GM21526 (cell line): Measurements from ENCODE around the gene UVRAG.

Experiments used
- ATAC-seq: cut with Tn5 transposase; IDR thresholded peaks from one replicate; pipeline ENCODE4 v1.9.1; 2021; ENCODE audit warnings: moderate library complexity; ENCODE audit not compliant: unreplicated experiment, low FRiP score

UVRAG gene

DNA sequence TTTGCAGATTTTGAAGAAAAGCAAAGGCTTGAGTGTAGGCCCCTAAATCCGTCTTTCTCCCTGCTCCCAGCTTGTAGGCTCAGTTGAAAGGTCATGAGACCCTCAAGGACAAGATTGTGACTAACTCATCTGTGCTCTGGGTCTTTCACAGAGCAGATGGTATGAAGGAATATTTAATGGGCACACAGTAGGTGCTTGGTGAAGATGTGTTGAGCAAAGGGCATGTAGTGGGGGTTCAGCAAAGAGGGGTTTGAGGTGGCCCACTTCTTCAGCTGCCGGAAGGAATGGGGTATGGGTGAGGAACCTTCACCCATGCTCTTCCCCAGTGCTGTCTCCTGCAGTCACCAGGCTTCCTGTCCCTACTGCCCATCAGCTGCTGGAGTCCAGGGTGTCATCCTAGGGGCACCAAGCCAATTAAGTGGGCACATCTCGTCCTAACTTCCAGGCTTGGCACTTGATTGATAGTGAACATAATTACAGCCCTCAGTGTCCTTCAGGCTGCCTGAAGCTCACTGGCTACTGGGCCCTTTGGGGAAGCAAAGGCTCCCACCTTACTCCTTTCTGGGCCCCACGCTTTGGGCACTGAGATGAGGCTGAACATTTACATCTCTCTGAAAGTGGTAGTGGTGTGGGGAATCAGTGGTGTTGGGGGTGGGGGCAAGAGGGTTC lies 31.5 kb upstream of the UVRAG start:
- no peak for ATAC-seq

DNA sequence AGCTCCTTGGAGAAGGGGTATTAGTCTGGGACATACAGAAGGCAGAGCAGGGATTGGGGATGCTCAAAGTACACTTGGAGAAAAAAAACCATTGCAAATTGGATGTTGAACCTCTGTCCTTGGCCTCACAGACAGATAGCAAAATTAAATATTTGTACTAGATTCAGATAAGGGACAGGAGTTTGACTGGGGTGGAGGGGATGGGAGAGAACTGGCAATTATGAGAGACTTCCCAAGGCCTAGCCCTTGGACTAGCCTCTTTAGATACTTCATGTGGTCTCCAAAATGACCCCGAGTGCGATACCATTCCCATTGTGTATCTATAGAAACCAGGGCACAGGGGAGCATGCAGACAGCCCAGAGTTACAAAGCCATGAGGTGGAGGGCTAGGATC lies 30.9 kb upstream of the UVRAG start:
- ATAC-seq = no peak

DNA sequence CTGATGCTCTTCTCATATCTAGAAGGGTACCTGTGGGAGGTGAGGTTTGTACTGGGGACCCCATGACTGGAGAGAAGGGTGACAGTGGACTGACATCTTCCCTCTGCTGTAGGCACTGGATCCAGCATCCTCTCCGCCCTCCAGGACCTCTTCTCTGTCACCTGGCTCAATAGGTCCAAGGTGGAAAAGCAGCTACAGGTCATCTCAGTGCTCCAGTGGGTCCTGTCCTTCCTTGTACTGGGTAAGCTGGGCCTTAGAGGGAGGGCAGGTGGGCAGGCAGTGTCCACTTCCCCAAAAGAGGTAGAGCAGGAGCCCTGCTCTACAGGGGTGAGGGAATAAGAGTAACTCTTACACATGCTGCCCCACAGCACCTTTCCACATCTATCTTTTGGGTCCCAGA lies 30.5 kb upstream of the UVRAG start:
- no peak for ATAC-seq

DNA sequence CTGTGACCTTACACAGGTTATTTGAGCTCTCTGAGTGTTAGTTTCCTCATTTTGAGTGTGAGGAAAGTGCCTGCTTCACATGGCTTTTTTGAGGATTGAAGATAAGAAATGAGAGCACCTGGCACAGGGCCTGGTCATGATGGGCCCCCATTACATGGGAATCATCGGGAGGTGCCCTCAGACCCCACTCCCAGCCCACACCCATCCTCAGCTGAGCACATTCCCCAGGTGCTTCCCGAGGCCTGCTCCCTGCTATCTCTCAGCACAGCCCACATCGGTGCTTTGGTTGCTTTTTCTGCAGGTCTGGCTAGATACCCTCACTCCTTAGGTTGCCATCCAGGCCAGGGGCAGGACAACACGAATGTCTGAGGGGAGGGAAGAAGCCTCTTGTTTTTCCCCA lies 29.8 kb upstream of the UVRAG start:
- ATAC-seq = no peak

DNA sequence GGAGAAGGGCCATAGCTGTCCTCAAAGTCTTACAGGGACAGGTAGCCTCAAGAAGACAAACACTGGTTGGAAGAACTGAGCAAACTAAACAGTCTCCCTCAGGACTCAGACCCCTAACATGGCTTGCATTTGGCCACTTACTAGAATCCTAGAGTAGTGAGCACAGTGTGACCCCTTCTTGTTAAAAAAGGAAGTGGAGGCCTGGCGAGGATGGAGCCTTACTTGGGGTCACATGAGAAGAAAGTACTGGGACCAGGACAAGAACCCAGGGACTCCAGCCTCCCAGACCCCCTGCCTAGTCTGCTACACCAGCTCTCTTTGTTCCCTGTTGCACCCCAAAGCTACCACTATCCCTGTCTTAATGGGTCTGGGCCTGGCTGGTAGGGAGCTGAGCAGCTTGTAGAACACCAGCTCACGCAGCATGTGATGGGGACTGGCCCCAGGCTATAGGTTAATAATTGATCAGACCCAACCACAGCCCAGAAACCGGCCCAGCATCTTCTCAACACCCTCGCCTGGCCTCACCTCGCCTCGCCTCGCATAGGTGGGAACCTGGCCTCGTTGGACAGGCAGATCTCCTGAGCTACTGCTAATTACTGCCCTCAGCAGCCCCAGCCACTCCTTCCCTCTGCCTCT lies 28.8 kb upstream of the UVRAG start:
- ATAC-seq = no peak

DNA sequence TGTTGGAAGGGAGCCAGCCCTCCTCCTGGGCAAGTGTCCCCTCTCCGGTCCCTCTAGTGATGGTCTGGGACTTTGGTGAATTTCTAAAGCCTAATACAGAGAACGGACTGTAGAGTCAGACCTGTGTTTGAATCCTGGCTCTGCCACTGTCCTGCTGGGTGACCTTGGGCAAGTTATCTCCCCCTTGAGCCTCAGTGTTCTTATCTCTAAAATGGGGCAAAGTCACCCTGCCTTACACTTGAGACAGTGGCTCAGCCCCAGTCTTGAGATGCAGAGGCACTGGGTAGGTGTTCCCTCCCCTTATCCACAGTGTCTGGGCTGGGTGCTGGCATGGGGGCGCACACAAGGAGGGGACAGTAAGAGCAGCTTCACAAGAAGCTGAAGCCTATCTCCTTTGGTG lies 25.5 kb upstream of the UVRAG start:
- no peak for ATAC-seq

DNA sequence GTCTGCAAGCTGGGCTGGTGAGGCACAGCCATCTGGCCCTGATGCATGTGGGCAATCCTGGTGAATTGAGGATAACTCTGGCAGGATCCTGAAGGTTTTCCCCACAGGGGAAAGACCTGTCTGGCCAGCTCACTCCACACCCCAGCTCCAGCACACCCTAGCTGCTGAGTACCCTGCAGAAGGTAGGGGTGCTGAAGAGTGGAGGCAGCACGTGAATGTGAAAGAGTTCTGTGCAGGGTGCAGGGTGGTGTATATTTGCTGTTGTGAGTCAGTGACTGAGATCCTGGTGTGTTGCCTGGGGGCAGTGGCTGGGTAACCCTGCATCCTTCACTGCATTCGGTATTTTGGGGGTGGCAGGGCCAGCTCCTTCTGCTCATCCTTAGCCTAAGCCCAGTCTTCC lies 24.0 kb upstream of the UVRAG start:
- ATAC-seq = no peak

DNA sequence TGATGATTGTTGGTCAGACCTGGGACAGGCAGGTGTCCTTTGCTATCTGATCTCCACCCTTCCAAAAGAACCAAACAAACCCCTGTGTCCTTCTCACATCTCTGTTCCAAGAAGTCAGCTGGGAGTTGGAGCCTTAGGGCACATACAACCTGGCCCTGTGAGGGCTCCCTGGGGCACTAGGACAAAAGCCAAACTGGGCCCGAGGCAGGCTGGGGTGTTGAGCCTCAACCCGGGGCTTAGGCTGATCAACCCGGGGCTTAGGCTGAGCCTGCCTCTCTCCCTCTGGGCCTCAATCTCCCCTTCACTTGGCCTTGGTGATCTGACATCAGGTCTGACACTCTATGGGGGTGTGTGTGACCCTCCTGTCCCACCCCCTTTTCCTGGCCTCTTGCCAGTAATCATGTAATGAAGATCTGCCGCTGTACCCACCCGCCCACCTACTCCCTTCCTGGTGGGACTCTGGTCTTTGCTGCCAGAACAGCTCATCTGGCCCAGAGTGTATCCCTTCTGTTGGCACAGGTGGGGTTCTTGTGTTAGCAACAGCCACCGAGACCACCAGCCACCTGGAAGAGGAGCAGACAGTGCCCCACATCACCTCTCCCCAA lies 22.8 kb upstream of the UVRAG start:
- ATAC-seq = no peak

DNA sequence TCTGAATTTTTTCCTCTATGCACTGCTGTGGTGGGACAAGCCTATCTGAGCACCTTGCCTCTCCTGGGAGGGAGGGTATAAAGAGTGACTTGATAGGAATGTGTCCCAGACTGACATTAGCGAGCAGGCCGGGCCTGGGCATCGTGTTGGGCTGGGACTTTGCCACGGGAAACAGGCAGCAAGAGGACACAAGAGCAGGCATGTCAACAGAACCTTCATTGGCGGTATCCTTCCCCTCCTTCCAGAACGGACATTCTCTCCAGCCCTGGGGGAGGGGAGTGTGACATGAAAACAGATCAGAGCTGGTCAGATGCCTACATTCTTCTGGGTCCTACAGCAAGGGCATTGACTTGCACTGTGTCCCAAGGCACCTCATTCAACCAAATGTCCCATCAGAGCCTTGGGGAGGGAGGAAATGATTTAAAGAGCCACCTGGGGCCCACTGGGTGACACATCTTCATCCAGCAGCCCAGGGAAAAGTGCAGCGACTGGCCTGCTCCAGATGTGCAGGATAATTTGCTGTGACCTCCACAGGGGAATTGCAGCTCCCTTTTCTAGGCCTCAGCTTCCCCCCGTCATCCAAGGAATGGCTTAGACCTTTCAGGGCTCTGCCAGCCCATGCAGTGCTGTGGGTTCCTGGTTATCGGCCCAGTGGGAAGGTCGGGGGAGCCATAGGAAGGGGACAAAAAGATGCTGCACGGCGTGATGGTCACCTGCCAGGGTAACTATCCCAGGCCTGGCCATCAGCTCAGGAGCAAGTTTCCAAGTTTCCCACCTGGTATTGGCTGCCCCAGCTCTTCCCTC lies 21.8 kb upstream of the UVRAG start:
- no peak for ATAC-seq

DNA sequence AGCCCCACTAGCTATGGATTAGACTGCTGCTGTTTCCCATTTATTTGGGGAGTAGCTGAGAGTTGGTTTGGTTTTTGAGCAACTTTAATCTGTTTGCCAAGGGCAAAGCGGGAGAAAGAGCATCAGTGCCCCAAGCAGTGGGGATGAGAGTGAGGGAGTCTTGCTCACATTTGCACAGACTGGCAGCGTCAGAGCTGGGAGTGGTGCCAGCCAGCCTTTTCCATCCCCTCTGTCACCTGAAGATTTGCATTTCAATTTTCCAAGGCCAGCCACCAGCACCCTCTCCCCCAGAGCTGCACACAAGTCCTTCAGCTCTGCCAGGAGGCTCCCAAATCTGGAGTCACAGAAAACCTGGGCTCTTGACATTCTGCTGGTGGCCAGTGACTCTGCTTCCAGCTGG lies 21.0 kb upstream of the UVRAG start:
- no peak for ATAC-seq

DNA sequence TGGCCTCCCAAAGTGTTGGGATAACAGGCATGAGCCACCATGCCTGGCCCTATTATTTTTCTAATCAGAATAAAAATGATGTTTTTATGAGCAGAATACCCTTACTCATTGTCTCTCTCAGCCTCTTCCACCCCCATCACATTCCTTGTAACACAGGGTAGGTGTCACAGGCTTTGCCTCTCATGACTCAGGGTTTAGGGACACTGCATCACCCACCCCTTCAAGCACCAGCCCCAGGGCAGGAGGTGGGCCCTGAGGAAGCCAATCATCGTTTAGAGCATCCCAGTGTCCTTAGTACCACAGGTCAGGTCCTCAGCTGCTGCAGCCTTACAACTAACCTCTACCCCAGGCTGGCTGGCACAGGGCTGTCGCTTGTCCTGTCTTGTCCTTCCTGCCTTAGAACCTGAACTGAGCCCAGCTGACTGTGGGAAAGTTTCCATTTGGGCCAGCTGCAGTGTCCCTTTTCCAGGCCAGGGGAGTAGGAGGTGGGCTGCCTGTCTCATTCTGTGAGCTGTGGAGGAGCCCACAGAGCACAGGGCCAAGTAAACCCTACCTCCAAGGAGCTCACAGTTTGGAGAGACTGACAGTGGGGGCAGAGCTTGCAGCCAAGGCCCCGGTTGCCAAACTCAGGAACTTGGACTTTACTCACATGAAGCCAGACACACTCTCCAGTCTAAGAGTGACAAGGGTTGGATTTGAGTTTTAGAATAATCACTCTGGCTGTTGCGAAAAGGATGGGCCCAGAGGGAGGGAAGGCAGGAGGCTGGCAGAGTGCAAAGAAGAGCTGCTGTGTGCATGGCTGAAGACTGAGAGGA lies 19.5 kb upstream of the UVRAG start:
- no peak for ATAC-seq

DNA sequence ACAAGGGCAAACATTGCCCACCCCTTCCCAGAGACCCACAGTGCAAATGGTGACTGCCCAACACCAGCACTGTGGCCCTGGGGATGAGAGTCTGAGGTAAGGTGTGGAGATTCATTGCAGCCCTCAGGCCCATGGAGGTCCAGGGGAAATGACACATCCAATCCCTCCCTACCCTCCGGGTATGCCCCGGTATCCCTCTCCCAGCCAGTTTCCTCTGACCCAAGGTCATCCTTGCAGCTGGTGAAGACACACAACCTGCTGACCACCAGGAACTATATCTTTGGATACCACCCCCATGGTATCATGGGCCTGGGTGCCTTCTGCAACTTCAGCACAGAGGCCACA lies 18.9 kb upstream of the UVRAG start:
- no peak for ATAC-seq

DNA sequence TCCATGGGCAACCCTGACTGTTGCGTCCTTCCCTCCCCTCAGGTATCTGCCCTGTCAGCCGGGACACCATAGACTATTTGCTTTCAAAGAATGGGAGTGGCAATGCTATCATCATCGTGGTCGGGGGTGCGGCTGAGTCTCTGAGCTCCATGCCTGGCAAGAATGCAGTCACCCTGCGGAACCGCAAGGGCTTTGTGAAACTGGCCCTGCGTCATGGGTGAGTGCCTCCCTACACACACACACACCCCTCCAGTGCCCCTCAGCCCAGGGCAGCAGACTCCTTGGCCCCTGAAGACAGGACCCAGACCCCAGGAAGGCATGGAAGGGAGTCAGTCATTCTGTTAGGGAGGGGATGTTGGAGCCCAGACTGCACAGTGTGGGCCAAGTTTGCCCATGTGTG lies 17.9 kb upstream of the UVRAG start:
- ATAC-seq = no peak

DNA sequence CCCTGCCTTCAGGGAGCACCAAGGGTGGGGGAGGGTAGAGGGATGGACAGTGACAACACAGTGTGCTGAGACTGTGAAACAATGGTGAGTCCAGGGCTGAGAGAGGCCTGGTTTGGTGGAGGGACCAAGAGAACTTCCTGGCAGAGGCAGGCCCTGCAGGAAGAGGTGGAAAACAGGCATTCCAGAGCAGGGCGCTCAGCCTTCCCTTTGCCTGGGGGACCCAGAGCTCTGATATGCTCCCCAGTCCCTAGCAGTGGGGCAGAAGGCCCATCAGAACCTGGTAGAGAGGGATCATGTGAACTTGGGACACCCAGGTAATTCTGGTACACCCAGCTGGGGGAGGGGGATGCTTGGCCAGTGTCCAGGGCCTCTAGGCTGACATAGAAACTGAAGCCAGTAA lies 17.2 kb upstream of the UVRAG start:
- ATAC-seq = no peak

DNA sequence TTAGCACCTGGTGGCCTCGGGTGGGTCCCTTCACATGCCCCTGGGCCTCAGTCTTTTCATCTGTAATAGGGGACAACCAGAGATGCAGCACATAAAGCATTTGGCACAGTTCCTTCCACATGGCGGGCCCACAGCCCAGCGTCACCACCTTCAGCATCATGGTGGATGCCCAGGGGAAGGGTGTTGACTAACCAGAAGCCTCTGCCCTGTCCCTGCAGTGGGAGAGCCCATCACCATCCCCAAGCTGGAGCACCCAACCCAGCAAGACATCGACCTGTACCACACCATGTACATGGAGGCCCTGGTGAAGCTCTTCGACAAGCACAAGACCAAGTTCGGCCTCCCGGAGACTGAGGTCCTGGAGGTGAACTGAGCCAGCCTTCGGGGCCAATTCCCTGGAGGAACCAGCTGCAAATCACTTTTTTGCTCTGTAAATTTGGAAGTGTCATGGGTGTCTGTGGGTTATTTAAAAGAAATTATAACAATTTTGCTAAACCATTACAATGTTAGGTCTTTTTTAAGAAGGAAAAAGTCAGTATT lies 14.8 kb upstream of the UVRAG start:
- no peak for ATAC-seq

DNA sequence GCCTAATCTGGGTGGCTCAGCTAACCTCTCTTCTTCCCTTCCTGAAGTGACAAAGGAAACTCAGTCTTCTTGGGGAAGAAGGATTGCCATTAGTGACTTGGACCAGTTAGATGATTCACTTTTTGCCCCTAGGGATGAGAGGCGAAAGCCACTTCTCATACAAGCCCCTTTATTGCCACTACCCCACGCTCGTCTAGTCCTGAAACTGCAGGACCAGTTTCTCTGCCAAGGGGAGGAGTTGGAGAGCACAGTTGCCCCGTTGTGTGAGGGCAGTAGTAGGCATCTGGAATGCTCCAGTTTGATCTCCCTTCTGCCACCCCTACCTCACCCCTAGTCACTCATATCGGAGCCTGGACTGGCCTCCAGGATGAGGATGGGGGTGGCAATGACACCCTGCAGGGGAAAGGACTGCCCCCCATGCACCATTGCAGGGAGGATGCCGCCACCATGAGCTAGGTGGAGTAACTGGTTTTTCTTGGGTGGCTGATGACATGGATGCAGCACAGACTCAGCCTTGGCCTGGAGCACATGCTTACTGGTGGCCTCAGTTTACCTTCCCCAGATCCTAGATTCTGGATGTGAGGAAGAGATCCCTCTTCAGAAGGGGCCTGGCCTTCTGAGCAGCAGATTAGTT lies 14.2 kb upstream of the UVRAG start:
- ATAC-seq = no peak

DNA sequence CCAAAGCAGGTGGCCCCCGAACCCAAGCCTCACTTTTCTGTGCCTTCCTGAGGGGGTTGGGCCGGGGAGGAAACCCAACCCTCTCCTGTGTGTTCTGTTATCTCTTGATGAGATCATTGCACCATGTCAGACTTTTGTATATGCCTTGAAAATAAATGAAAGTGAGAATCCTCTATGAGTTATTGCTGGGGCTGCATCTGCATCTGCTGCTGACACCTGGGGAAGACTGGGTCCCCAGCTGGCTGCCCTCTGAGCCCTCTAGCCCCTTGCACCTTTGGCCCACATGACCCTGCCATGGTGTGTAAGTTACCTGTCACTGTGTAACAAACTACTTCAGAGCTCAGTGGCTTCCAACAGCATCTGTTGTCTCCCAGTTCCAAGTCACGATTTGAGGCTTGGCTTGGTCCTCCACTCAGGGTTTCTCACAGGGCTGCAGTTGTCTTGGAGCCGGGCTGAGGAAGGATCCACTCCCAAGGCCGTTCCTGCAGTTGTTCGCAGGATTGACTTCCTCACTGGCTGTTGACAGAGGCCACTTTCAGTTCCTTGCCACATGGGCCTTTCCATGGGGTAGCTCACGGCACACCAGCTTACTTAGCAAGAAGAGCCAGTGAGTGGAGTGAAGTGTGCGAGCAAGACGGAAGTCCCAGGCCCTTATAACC lies 13.5 kb upstream of the UVRAG start:
- ATAC-seq = peak; percentile 42

DNA sequence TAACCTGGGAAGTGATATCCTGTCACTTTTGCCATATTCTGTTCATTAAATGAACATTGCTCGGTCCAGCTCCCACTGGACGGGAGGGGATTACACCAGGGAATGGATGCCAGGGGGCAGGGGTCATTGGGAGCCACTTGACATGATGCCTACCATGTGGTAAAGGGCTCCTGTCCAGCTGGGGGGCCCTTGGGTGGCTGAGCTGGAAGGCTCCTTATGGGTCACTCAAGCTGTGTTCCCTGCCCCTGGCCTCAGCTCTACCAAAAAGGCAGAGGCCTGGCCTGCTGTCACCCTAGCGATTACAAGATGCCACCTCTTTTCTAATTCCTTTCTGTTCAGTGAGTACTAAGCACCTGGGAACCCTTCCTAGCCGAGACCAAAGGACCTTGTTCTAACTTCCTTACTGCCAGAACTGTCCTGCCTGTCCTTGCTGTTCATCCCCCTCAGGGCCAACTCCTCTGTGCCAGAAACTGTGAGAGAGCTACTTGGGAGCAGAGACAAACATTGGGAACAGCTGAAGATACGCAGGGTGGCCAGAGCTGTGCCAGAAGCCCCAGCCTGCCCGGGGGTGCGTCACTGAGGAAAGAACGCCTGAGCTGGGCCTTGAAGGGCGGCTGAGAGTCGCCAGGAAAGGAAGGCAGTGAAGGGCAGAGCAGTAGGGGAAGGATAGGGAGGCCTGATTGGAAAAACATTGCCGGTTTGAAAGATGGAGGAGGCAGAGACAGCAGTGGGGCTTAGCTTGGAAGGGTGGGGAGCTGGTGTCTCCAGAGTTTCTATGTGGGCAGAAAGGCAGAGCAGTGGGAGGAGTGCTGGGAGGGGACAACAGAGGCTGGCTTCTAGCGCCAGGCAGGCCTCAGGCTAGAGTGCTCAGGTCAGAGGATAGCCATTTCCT lies 12.7 kb upstream of the UVRAG start:
- no peak for ATAC-seq
